MG63 (cell line): Measurements from ENCODE around the gene TBXAS1. TPM values are rescaled to one million over a fixed set of nuclear protein-coding genes. Genes with fewer than 3 reads are reported as not detected.

Experiments
- DNase-seq: peaks from one replicate; pipeline ENCODE4 v3.0.0-alpha.2; 2020
- H3K27me3 ChIP-seq: fragments of 250-450 bp; sonication (Bioruptor Pico); 2 replicates; pipeline ENCODE4 v1.5.1; 2020; ENCODE audit warnings: mild to moderate bottlenecking, moderate library complexity
- H3K36me3 ChIP-seq: fragments of 250-450 bp; sonication (Bioruptor Pico); 2 replicates; pipeline ENCODE4 v1.5.1; 2020; ENCODE audit warnings: mild to moderate bottlenecking, moderate library complexity
- H3K4me3 ChIP-seq: fragments of 250-450 bp; sonication (Bioruptor Pico); 2 replicates; pipeline ENCODE4 v1.5.1; 2020; ENCODE audit warnings: mild to moderate bottlenecking, moderate library complexity
- H3K9me3 ChIP-seq: fragments of 250-450 bp; sonication (Bioruptor Pico); 2 replicates; pipeline ENCODE4 v1.5.1; 2020; ENCODE audit warnings: mild to moderate bottlenecking, moderate library complexity
- total RNA-seq: library from RNA; depleted of rRNA; stranded (reverse); fragments of >200 nt; shearing (Covaris generic); gene quantifications from 2 replicates; pipeline ENCODE4 v1.2.3, GENCODE V29; 2014; ENCODE audit warnings: low replicate concordance

TBXAS1 gene
- total RNA-seq, 1 experiment from 2014 or later: 0.56 TPM

GRCh38 chr7:139965942-139966628, 137.0 kb downstream of the TBXAS1 start:
- no peak for DNase-seq
- H3K4me3 ChIP-seq: no peak overlapping the region
- no peaks in the 10 kb centered on the region for H3K9me3 ChIP-seq
- no peaks in the 10 kb centered on the region for H3K27me3 ChIP-seq
- H3K36me3 ChIP-seq: no peaks in the 10 kb centered on the region

- no peaks in the 10 kb centered on the region for H3K36me3 ChIP-seq
These were observed 137.9 kb downstream of the TBXAS1 start for GRCh38 chr7:139966949-139967348.

GRCh38 chr7:139968931-139969330, 139.9 kb downstream of the TBXAS1 start:
- Histone ChIP-seq H3K27me3 (no peaks in the 10 kb centered on the region), H3K36me3 (no peaks in the 10 kb centered on the region), H3K9me3 (no peaks in the 10 kb centered on the region), H3K4me3 (no peak overlapping the region)
- no peak for DNase-seq

More at GRCh38 chr7:139966949-139967348, 137.9 kb downstream of the TBXAS1 start:
- DNase-seq: no peak
- Histone ChIP-seq H3K27me3 (no peaks in the 10 kb centered on the region), H3K9me3 (no peaks in the 10 kb centered on the region), H3K4me3 (no peak overlapping the region)

GRCh38 chr7:139972029-139972428, 143.0 kb downstream of the TBXAS1 start:
- Histone ChIP-seq H3K36me3 (no peaks in the 10 kb centered on the region), H3K9me3 (no peaks in the 10 kb centered on the region), H3K4me3 (no peak overlapping the region), H3K27me3 (no peaks in the 10 kb centered on the region)
- no peak for DNase-seq

GRCh38 chr7:139973101-139974050, 144.3 kb downstream of the TBXAS1 start:
- DNase-seq: no peak
- H3K36me3 ChIP-seq: no peaks in the 10 kb centered on the region
- no peaks in the 10 kb centered on the region for H3K9me3 ChIP-seq
- no peaks in the 10 kb centered on the region for H3K27me3 ChIP-seq
- H3K4me3 ChIP-seq: no peak overlapping the region

- Histone ChIP-seq H3K9me3 (no peaks in the 10 kb centered on the region), H3K36me3 (no peaks in the 10 kb centered on the region)
- no peak for DNase-seq
These were observed 145.2 kb downstream of the TBXAS1 start for GRCh38 chr7:139974179-139974811.

GRCh38 chr7:139976055-139976837, 147.2 kb downstream of the TBXAS1 start:
- no peak for DNase-seq
- no peaks in the 10 kb centered on the region for H3K27me3 ChIP-seq
- H3K4me3 ChIP-seq: no peak overlapping the region

More at GRCh38 chr7:139974179-139974811, 145.2 kb downstream of the TBXAS1 start:
- Histone ChIP-seq H3K27me3 (no peaks in the 10 kb centered on the region), H3K4me3 (no peak overlapping the region)

GRCh38 chr7:139976838-139977656, 148.0 kb downstream of the TBXAS1 start:
- Histone ChIP-seq H3K27me3 (no peaks in the 10 kb centered on the region), H3K4me3 (no peak overlapping the region), H3K36me3 (no peaks in the 10 kb centered on the region), H3K9me3 (no peaks in the 10 kb centered on the region)
- DNase-seq: no peak

More at GRCh38 chr7:139976055-139976837, 147.2 kb downstream of the TBXAS1 start:
- H3K9me3 ChIP-seq: no peaks in the 10 kb centered on the region
- no peaks in the 10 kb centered on the region for H3K36me3 ChIP-seq

- H3K4me3 ChIP-seq: no peak overlapping the region
- no peak for DNase-seq
- H3K36me3 ChIP-seq: no peaks in the 10 kb centered on the region
- H3K27me3 ChIP-seq: no peaks in the 10 kb centered on the region
- H3K9me3 ChIP-seq: no peaks in the 10 kb centered on the region
These were observed 152.4 kb downstream of the TBXAS1 start for GRCh38 chr7:139981511-139981895.

GRCh38 chr7:139982927-139983920, 154.2 kb downstream of the TBXAS1 start:
- H3K4me3 ChIP-seq: no peak overlapping the region
- DNase-seq: no peak
- H3K9me3 ChIP-seq: no peaks in the 10 kb centered on the region
- H3K36me3 ChIP-seq: no peaks in the 10 kb centered on the region
- no peaks in the 10 kb centered on the region for H3K27me3 ChIP-seq

- DNase-seq: no peak
- Histone ChIP-seq H3K4me3 (no peak overlapping the region), H3K36me3 (no peaks in the 10 kb centered on the region), H3K27me3 (no peaks in the 10 kb centered on the region), H3K9me3 (no peaks in the 10 kb centered on the region)
These were observed 155.8 kb downstream of the TBXAS1 start for GRCh38 chr7:139984642-139985539.

GRCh38 chr7:139985811-139986210, 156.7 kb downstream of the TBXAS1 start:
- H3K36me3 ChIP-seq: no peaks in the 10 kb centered on the region
- no peak overlapping the region for H3K4me3 ChIP-seq
- no peak for DNase-seq
- no peaks in the 10 kb centered on the region for H3K27me3 ChIP-seq
- H3K9me3 ChIP-seq: no peaks in the 10 kb centered on the region

- no peak for DNase-seq
- Histone ChIP-seq H3K4me3 (no peak overlapping the region), H3K36me3 (no peaks in the 10 kb centered on the region), H3K27me3 (no peaks in the 10 kb centered on the region), H3K9me3 (no peaks in the 10 kb centered on the region)
These were observed 158.8 kb downstream of the TBXAS1 start for GRCh38 chr7:139987691-139988516.
